Measurements from ENCODE around the gene PCDHA10. TPM values are rescaled to one million over a fixed set of nuclear protein-coding genes. Genes with fewer than 3 reads are reported as not detected.
"Not testable (repeated sequence)": the region's sequence is repeated elsewhere in the genome, so short reads cannot be mapped to it uniquely, and the experiment has no call there.

Gene PCDHA10
- total RNA-seq, 1 experiment from 2014 or later, result 11.6 TPM

DNA sequence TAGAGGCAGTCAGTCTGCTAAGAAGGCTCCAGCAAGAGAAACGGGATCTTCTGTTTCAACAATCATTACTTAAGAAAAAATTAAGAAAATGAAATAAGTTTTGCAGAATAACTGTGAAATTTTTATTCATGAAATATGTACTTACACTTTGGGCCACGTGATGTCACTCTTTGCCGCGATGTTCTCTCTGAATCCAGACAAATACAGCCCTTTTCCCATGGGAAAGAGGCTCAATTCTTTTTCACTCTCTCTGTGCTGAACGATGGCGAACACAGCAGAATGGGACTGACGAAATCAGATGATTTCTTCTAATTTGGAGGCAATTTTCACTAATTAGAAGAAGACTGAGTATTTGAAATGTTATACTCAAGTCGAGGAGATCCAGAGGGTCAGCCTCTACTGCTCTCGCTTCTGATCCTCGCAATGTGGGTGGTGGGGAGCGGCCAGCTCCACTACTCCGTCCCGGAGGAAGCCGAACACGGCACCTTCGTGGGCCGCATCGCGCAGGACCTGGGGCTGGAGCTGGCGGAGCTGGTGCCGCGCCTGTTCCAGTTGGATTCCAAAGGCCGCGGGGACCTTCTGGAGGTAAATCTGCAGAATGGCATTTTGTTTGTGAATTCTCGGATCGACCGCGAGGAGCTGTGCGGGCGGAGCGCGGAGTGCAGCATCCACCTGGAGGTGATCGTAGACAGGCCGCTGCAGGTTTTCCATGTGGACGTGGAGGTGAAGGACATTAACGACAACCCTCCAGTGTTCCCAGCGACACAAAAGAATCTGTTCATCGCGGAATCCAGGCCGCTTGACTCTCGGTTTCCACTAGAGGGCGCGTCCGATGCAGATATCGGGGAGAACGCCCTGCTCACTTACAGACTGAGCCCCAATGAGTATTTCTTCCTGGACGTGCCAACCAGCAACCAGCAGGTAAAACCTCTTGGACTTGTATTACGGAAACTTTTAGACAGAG is 7.3 kb upstream of the PCDHA10 start, which contains the start of gene PCDHA9:
PCDHA9 (plus strand) TSS at position 244 of the 964 bp plus-strand sequence; CDS start at position 358, 114 bp downstream.
- BruUV-seq (replicated peaks); CTCF ChIA-PET; POLR2A ChIA-PET (ENCODE audit: low non-redundant PET): not testable (repeated sequence)

GRCh38 chr5:140849831-140850634 is 5.7 kb upstream of the PCDHA10 start:
- H3K27me3 ChIP-seq (replicated peaks; ENCODE audit: insufficient read depth, low read depth, low read length, poor library complexity); H3K4me1 ChIP-seq (ENCODE audit: insufficient read depth, low read length, poor library complexity, severe bottlenecking); POLR2A ChIA-PET (ENCODE audit: low non-redundant PET); H3K36me3 ChIP-seq (ENCODE audit: insufficient read depth, low read length, poor library complexity, severe bottlenecking); DNase-seq (ENCODE audit: low spot score); intact Hi-C loops (cut with micrococcal nuclease; ENCODE audit: unreplicated experiment); BruUV-seq (replicated peaks); H3K27ac ChIP-seq (ENCODE audit: low read depth, low read length, poor library complexity, severe bottlenecking); H3K9me3 ChIP-seq (ENCODE audit: low read depth, low read length, poor library complexity, severe bottlenecking); H3K4me3 ChIP-seq (ENCODE audit: low read depth, low read length, poor library complexity, severe bottlenecking); CTCF ChIA-PET: not testable (repeated sequence)

More for the DNA sequence above, 7.3 kb upstream of the PCDHA10 start, which contains the start of gene PCDHA9:
- H3K4me1 ChIP-seq (ENCODE audit: insufficient read depth, low read length, poor library complexity, severe bottlenecking); H3K9me3 ChIP-seq (ENCODE audit: low read depth, low read length, poor library complexity, severe bottlenecking); H3K27ac ChIP-seq (ENCODE audit: low read depth, low read length, poor library complexity, severe bottlenecking); H3K27me3 ChIP-seq (replicated peaks; ENCODE audit: insufficient read depth, low read depth, low read length, poor library complexity); intact Hi-C loops (cut with micrococcal nuclease; ENCODE audit: unreplicated experiment); H3K4me3 ChIP-seq (ENCODE audit: low read depth, low read length, poor library complexity, severe bottlenecking); H3K36me3 ChIP-seq (ENCODE audit: insufficient read depth, low read length, poor library complexity, severe bottlenecking): not testable (repeated sequence)
- TF ChIP-seq, protein P1, sequence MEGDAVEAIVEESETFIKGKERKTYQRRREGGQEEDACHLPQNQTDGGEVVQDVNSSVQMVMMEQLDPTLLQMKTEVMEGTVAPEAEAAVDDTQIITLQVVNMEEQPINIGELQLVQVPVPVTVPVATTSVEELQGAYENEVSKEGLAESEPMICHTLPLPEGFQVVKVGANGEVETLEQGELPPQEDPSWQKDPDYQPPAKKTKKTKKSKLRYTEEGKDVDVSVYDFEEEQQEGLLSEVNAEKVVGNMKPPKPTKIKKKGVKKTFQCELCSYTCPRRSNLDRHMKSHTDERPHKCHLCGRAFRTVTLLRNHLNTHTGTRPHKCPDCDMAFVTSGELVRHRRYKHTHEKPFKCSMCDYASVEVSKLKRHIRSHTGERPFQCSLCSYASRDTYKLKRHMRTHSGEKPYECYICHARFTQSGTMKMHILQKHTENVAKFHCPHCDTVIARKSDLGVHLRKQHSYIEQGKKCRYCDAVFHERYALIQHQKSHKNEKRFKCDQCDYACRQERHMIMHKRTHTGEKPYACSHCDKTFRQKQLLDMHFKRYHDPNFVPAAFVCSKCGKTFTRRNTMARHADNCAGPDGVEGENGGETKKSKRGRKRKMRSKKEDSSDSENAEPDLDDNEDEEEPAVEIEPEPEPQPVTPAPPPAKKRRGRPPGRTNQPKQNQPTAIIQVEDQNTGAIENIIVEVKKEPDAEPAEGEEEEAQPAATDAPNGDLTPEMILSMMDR (conservative IDR thresholded peaks at IDR 0.05; ENCODE audit: low read depth, low read length), result 0 out of 2 replicates have a peak, but pooled peaks have one; percentile 11
- DNase-seq (ENCODE audit: low spot score), result peak; percentile 21

DNA sequence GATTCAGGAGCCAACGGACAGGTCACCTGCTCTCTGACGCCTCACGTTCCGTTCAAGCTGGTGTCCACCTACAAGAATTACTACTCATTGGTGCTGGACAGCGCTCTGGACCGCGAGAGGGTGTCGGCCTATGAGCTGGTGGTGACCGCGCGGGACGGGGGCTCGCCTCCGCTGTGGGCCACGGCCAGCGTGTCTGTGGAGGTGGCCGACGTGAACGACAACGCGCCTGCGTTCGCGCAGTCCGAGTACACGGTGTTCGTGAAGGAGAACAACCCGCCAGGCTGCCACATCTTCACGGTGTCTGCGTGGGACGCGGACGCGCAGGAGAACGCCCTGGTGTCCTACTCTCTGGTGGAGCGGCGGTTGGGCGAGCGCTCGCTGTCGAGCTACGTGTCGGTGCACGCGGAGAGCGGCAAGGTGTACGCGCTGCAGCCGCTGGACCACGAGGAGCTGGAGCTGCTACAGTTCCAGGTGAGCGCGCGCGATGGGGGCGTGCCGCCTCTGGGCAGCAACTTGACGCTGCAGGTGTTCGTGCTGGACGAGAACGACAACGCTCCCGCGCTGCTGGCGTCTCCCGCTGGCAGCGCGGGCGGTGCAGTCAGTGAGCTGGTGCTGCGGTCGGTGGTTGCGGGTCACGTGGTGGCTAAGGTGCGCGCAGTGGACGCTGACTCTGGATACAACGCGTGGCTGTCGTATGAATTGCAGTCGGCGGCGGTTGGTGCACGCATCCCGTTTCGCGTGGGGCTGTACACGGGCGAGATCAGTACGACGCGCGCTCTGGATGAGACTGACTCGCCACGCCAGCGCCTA is 1.7 kb downstream of the PCDHA10 start:
- peaks cover 6% of the 10 kb centered on the region for H3K36me3 ChIP-seq (ENCODE audit: insufficient read depth, low read length, poor library complexity, severe bottlenecking)
- no peak overlapping the region for H3K4me3 ChIP-seq (ENCODE audit: low read depth, low read length, poor library complexity, severe bottlenecking)
- CTCF ChIA-PET, result no interaction called here
- H3K4me1 ChIP-seq (ENCODE audit: insufficient read depth, low read length, poor library complexity, severe bottlenecking), result peaks cover 5% of the 10 kb centered on the region
- no peaks in the 10 kb centered on the region for H3K27me3 ChIP-seq (replicated peaks; ENCODE audit: insufficient read depth, low read depth, low read length, poor library complexity)
- DNase-seq (ENCODE audit: low spot score), result no peak
- intact Hi-C loops (cut with micrococcal nuclease; ENCODE audit: unreplicated experiment), result no loop called here
- BruUV-seq (replicated peaks), result no TSS peak
- no peak overlapping the region for H3K27ac ChIP-seq (ENCODE audit: low read depth, low read length, poor library complexity, severe bottlenecking)
- H3K9me3 ChIP-seq (ENCODE audit: low read depth, low read length, poor library complexity, severe bottlenecking), result no peaks in the 10 kb centered on the region
- TF ChIP-seq, protein P1 (conservative IDR thresholded peaks at IDR 0.05; ENCODE audit: low read depth, low read length), result no peak
- no peak for TF ChIP-seq EZH2 (IDR thresholded peaks at IDR 0.05; ENCODE audit: borderline replicate concordance, low read depth, low read length, poor library complexity, severe bottlenecking)
- POLR2A ChIA-PET (ENCODE audit: low non-redundant PET), result no interaction called here
